AG20443 (cell line): Measurements from ENCODE around the gene KCNQ5.
A peak's percentile ranks its signal among the peaks of the same experiment; 100 is the strongest.
"Not testable (repeated sequence)": the region's sequence is repeated elsewhere in the genome, so short reads cannot be mapped to it uniquely, and the experiment has no call there.

Experiments used
- DNase-seq: peaks from one replicate; pipeline ENCODE4 v3.0.0; 2012; ENCODE audit warnings: low spot score, mixed read lengths

KCNQ5 gene

GRCh38 chr6:72950114-72950860, 328.4 kb downstream of the KCNQ5 start:
- peak; percentile 57 for DNase-seq

- no peak for DNase-seq
Observed at GRCh38 chr6:72952808-72953630, 331.2 kb downstream of the KCNQ5 start.

GRCh38 chr6:72953971-72954381, 332.1 kb downstream of the KCNQ5 start:
- no peak for DNase-seq

GRCh38 chr6:72954716-72955115, 332.9 kb downstream of the KCNQ5 start:
- no peak for DNase-seq

- DNase-seq = no peak
Observed at GRCh38 chr6:72955666-72956065, 333.8 kb downstream of the KCNQ5 start.

GRCh38 chr6:72956272-72956671, 334.4 kb downstream of the KCNQ5 start:
- no peak for DNase-seq

- DNase-seq = no peak
Observed at GRCh38 chr6:72959821-72960220, 338.0 kb downstream of the KCNQ5 start.

GRCh38 chr6:72963946-72964345, 342.1 kb downstream of the KCNQ5 start:
- DNase-seq = no peak

GRCh38 chr6:72966628-72967280, 344.9 kb downstream of the KCNQ5 start:
- no peak for DNase-seq

- DNase-seq = no peak
Observed at GRCh38 chr6:72967329-72967728, 345.5 kb downstream of the KCNQ5 start.

- DNase-seq = no peak
Observed at GRCh38 chr6:72968704-72969103, 346.8 kb downstream of the KCNQ5 start.

- no peak for DNase-seq
Observed at GRCh38 chr6:72969666-72970065, 347.8 kb downstream of the KCNQ5 start.

- no peak for DNase-seq
Observed at GRCh38 chr6:72972579-72972978, 350.7 kb downstream of the KCNQ5 start.

GRCh38 chr6:72974276-72974675, 352.4 kb downstream of the KCNQ5 start:
- no peak for DNase-seq

- DNase-seq = no peak
Observed at GRCh38 chr6:72975352-72975752, 353.5 kb downstream of the KCNQ5 start.

GRCh38 chr6:72976484-72976883, 354.6 kb downstream of the KCNQ5 start:
- no peak for DNase-seq

- DNase-seq = no peak
Observed at GRCh38 chr6:72977114-72977513, 355.2 kb downstream of the KCNQ5 start.

- not testable (repeated sequence) for DNase-seq
Observed at GRCh38 chr6:72978808-72979207, 356.9 kb downstream of the KCNQ5 start.

GRCh38 chr6:72984189-72984831, 362.4 kb downstream of the KCNQ5 start:
- not testable (repeated sequence) for DNase-seq

- DNase-seq = peak; percentile 29
Observed at GRCh38 chr6:72984981-72985665, 363.3 kb downstream of the KCNQ5 start.

GRCh38 chr6:72987301-72987700, 365.4 kb downstream of the KCNQ5 start:
- no peak for DNase-seq

GRCh38 chr6:72999995-73000394, 378.1 kb downstream of the KCNQ5 start:
- DNase-seq = no peak
